ENCODE results near the gene PAN3.
A peak's percentile ranks its signal among the peaks of the same experiment; 100 is the strongest.

The PAN3 gene

GRCh38 chr13:28229522-28230411, 91.4 kb downstream of the PAN3 start:
- DNase-seq (ENCODE audit: low spot score), result no peak

- DNase-seq (ENCODE audit: low spot score), result no peak
These were observed 93.3 kb downstream of the PAN3 start for GRCh38 chr13:28231642-28232041.

GRCh38 chr13:28237944-28238343, 99.6 kb downstream of the PAN3 start:
- no peak for DNase-seq (ENCODE audit: low spot score)

GRCh38 chr13:28239374-28239773, 101.0 kb downstream of the PAN3 start:
- peak; percentile 15 for DNase-seq (ENCODE audit: low spot score)

- DNase-seq (ENCODE audit: low spot score), result no peak
These were observed 107.1 kb downstream of the PAN3 start for GRCh38 chr13:28245465-28245864.

GRCh38 chr13:28246891-28247290, 108.5 kb downstream of the PAN3 start:
- DNase-seq (ENCODE audit: low spot score), result no peak

GRCh38 chr13:28248080-28248479, 109.7 kb downstream of the PAN3 start:
- DNase-seq (ENCODE audit: low spot score), result no peak

- no peak for DNase-seq (ENCODE audit: low spot score)
These were observed 112.2 kb downstream of the PAN3 start for GRCh38 chr13:28250542-28250941.

- DNase-seq (ENCODE audit: low spot score), result peak; percentile 14
These were observed 113.1 kb downstream of the PAN3 start for GRCh38 chr13:28251466-28251865.

- no peak for DNase-seq (ENCODE audit: low spot score)
These were observed 114.2 kb downstream of the PAN3 start for GRCh38 chr13:28252547-28252946.

- DNase-seq (ENCODE audit: low spot score), result no peak
These were observed 119.0 kb downstream of the PAN3 start for GRCh38 chr13:28257305-28257704.

GRCh38 chr13:28258417-28258816, 120.1 kb downstream of the PAN3 start:
- no peak for DNase-seq (ENCODE audit: low spot score)

- no peak for DNase-seq (ENCODE audit: low spot score)
These were observed 129.2 kb downstream of the PAN3 start for GRCh38 chr13:28267497-28267896.

- no peak for DNase-seq (ENCODE audit: low spot score)
These were observed 130.5 kb downstream of the PAN3 start for GRCh38 chr13:28268800-28269223.

GRCh38 chr13:28271056-28271840, 132.9 kb downstream of the PAN3 start:
- no peak for DNase-seq (ENCODE audit: low spot score)

- no peak for DNase-seq (ENCODE audit: low spot score)
These were observed 135.6 kb downstream of the PAN3 start for GRCh38 chr13:28273919-28274318.

- no peak for DNase-seq (ENCODE audit: low spot score)
These were observed 144.1 kb downstream of the PAN3 start for GRCh38 chr13:28282451-28282850.

- DNase-seq (ENCODE audit: low spot score), result no peak
These were observed 145.3 kb downstream of the PAN3 start for GRCh38 chr13:28283600-28283999.

GRCh38 chr13:28286263-28286662, 147.9 kb downstream of the PAN3 start:
- DNase-seq (ENCODE audit: low spot score), result no peak

GRCh38 chr13:28297341-28297740, 159.0 kb downstream of the PAN3 start:
- DNase-seq (ENCODE audit: low spot score), result no peak

- no peak for DNase-seq (ENCODE audit: low spot score)
These were observed 161.6 kb downstream of the PAN3 start for GRCh38 chr13:28299916-28300315.

- DNase-seq (ENCODE audit: low spot score), result no peak
These were observed 163.5 kb downstream of the PAN3 start for GRCh38 chr13:28301839-28302238.

GRCh38 chr13:28306325-28306724, 168.0 kb downstream of the PAN3 start:
- no peak for DNase-seq (ENCODE audit: low spot score)

All from pons (tissue), 1 donor.